Keratinocyte (primary cell): ENCODE data around the gene CYP1A2.

Source experiments
- EZH2 ChIP-seq: IDR thresholded peaks from one replicate; pipeline ENCODE4 v1.6.1; 2012; ENCODE audit warnings: inconsistent platforms, mild to moderate bottlenecking, low read length, moderate library complexity
- TF ChIP-seq, protein P1 (sequence below), 3 experiments: IDR thresholded peaks in 1 of 3; conservative IDR thresholded peaks in 1 of 3; optimal IDR thresholded peaks in 1 of 3; 2 replicates in 2 of 3; 3 replicates in 1 of 3; pipeline versions ENCODE3 to v1.5.1; 2011; ENCODE audit warnings: low read length in 3 of 3, mild to moderate bottlenecking in 3 of 3, moderate library complexity in 2 of 3, control low read depth in 1 of 3, inconsistent platforms in 1 of 3; ENCODE audit not compliant: insufficient read depth in 2 of 3; ENCODE audit errors: extremely low read depth in 1 of 3

DNA sequence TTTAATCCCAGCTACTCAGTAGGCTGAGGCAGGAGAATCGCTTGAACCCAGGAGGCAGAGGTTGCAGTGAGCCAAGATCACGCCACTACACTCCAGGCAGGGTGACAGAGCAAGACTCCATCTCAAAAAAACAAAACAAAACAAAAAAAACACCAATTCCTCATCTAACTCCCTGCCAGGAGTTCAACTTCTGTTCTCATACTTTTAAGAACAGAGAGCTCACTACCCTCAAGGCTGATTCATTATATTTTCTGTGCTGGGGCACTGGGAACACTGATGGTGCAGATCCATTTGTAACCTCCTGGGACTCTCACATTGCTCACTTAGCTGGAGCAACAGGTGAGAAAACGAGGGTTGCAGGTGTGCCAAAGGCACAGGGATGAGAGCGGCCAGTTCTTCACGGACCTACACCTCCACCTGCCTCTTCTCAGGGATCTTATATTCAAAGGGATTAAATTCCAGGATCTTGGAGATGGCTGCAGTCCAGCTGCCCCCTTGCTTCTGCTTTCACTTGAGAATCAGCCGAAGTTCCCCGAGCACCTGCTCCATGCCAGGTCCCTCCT lies 20.9 kb downstream of the CYP1A2 start:
- TF ChIP-seq, protein P1, sequence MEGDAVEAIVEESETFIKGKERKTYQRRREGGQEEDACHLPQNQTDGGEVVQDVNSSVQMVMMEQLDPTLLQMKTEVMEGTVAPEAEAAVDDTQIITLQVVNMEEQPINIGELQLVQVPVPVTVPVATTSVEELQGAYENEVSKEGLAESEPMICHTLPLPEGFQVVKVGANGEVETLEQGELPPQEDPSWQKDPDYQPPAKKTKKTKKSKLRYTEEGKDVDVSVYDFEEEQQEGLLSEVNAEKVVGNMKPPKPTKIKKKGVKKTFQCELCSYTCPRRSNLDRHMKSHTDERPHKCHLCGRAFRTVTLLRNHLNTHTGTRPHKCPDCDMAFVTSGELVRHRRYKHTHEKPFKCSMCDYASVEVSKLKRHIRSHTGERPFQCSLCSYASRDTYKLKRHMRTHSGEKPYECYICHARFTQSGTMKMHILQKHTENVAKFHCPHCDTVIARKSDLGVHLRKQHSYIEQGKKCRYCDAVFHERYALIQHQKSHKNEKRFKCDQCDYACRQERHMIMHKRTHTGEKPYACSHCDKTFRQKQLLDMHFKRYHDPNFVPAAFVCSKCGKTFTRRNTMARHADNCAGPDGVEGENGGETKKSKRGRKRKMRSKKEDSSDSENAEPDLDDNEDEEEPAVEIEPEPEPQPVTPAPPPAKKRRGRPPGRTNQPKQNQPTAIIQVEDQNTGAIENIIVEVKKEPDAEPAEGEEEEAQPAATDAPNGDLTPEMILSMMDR (optimal IDR thresholded peaks at IDR 0.05 in 1 of 3, IDR thresholded peaks at IDR 0.05 in 1 of 3, conservative IDR thresholded peaks at IDR 0.05 in 1 of 3; ENCODE audit: extremely low read depth in 1 of 3, insufficient read depth in 2 of 3, low read length in 3 of 3): no peak
- TF ChIP-seq EZH2: no peak
